ENCODE data around the gene NFKBIE.

GRCh38 chr6:44258921-44259320 is 6.4 kb downstream of the NFKBIE start:
- TF ChIP-seq CTCF (IDR thresholded peaks at IDR 0.05) (no peak), POLR2A (IDR thresholded peaks at IDR 0.05) (no peak)

Measured in right lobe of liver (tissue), 4 donors.